K562 (cell line): ENCODE data around the gene PLEKHA5. TPM values are rescaled to one million over a fixed set of nuclear protein-coding genes. Genes with fewer than 3 reads are reported as not detected.

Experiments
- ATAC-seq: fragments of 200-7000 bp; cut with Tn5 transposase; 3 replicates; pipeline ENCODE4 v1.9.1; 2020; ENCODE audit warnings: moderate library complexity
- BruUV-seq: library from RNA; stranded (reverse); fragments of 400-500 nt; replicated peaks from 2 replicates; lab custom pipeline; 2021; lab: Mats Ljungman, UMichigan
- CTCF ChIA-PET: fragments of 300-600 bp; formaldehyde crosslinking; extraction: SDS; loops from one replicate; lab custom pipeline; 2021; ENCODE audit warnings: low intra/inter-chr PET ratio; lab: Yijun Ruan, JAX
- POLR2A ChIA-PET: fragments of 300-600, 350-650 bp; sonication (Branson Sonifier 250); formaldehyde crosslinking; extraction: SDS; loops from one replicate; lab custom pipeline; 2021; ENCODE audit warnings: antibody characterized with exemption, inconsistent platforms; lab: Yijun Ruan, JAX
- DNase-seq, 4 experiments: peaks; one replicate each; pipeline versions ENCODE4 v3.0.0 to v3.0.0-alpha.2; 2011 to 2018; ENCODE audit warnings: low spot score in 3 of 4, mixed read lengths in 3 of 4; ENCODE audit errors: extremely low read depth in 1 of 4
- FAIRE-seq: peaks from 2 replicates; lab custom pipeline; 2011; peaks lifted over from hg19 to GRCh38; lab: Jason Lieb, UNC
- H2AFZ ChIP-seq: 2 replicates; pipeline ENCODE4 v1.6.0; 2011; ENCODE audit warnings: low read depth, low read length, control low read depth, inconsistent platforms
- H3K27ac ChIP-seq: fragments of 200-600 bp; 3 replicates; pipeline ENCODE4 v1.8.0; 2011; ENCODE audit warnings: low read depth, mild to moderate bottlenecking, control low read depth, inconsistent platforms, low read length, moderate library complexity, mixed read lengths; ENCODE audit errors: extremely low read depth
- H3K27me3 ChIP-seq, 2 experiments: fragments of 300-600 bp in 1 of 2; 2 replicates in 1 of 2; 3 replicates in 1 of 2; pipeline versions ENCODE4 v1.6.0 to v1.8.0; 2011; ENCODE audit warnings: inconsistent platforms in 2 of 2, low read length in 2 of 2, mild to moderate bottlenecking in 1 of 2, mixed read lengths in 1 of 2, moderate library complexity in 1 of 2; ENCODE audit not compliant: control insufficient read depth in 2 of 2, insufficient read depth in 2 of 2
- H3K36me3 ChIP-seq: fragments of 300-600 bp; 3 replicates; pipeline ENCODE4 v1.8.0; 2011; ENCODE audit warnings: mild to moderate bottlenecking, low read length, inconsistent platforms; ENCODE audit not compliant: control insufficient read depth, insufficient read depth
- H3K4me1 ChIP-seq, 2 experiments: fragments of 200-600 bp in 1 of 2; replicated peaks in 1 of 2; 2 replicates in 1 of 2; 3 replicates in 1 of 2; pipeline versions ENCODE4 v1.5.1 to v1.8.0; 2011; ENCODE audit warnings: inconsistent platforms in 2 of 2, low read length in 2 of 2, mild to moderate bottlenecking in 1 of 2, mixed read lengths in 1 of 2, moderate library complexity in 1 of 2; ENCODE audit not compliant: control insufficient read depth in 2 of 2, insufficient read depth in 2 of 2
- H3K4me2 ChIP-seq: 2 replicates; pipeline ENCODE4 v1.6.1; 2011; ENCODE audit warnings: low read length, control low read depth, inconsistent platforms, mixed read lengths; ENCODE audit not compliant: insufficient read depth
- H3K4me3 ChIP-seq: fragments of 200-600 bp; sonication (generic), shearing (Covaris generic); 2 replicates; pipeline ENCODE4 v1.5.1; 2016; ENCODE audit warnings: control low read depth, inconsistent platforms
- H3K79me2 ChIP-seq: fragments of 200-600 bp; 3 replicates; pipeline ENCODE4 v1.8.0; 2011; ENCODE audit warnings: low read length, inconsistent platforms; ENCODE audit not compliant: control insufficient read depth, insufficient read depth
- H3K9ac ChIP-seq, 2 experiments: 2 replicates each; pipeline versions ENCODE4 v1.6.0 to v1.6.1; 2011; ENCODE audit warnings: low read depth in 2 of 2, low read length in 2 of 2, control low read depth in 1 of 2, inconsistent platforms in 1 of 2, mild to moderate bottlenecking in 1 of 2, mixed read lengths in 1 of 2; ENCODE audit not compliant: insufficient read depth in 1 of 2
- H3K9me1 ChIP-seq: one replicate; pipeline ENCODE4 v1.6.0; 2011; ENCODE audit warnings: inconsistent platforms, mild to moderate bottlenecking, low read length, moderate library complexity; ENCODE audit not compliant: control insufficient read depth, insufficient read depth
- H3K9me3 ChIP-seq: replicated peaks from 2 replicates; pipeline ENCODE4 v1.5.1; 2011; ENCODE audit warnings: low read depth, low read length, inconsistent platforms; ENCODE audit not compliant: control insufficient read depth, insufficient read depth
- H4K20me1 ChIP-seq: replicated peaks from 2 replicates; pipeline ENCODE4 v1.6.1; 2011; ENCODE audit warnings: low read length, inconsistent platforms, mixed read lengths; ENCODE audit not compliant: control insufficient read depth, insufficient read depth
- ATF6 ChIP-seq: sonication (generic); formaldehyde crosslinking; IDR thresholded peaks from 2 replicates; pipeline ENCODE4 v1.4.0; 2020; ENCODE audit warnings: mild to moderate bottlenecking, missing genetic modification reagents
- MECOM ChIP-seq: fragments of 250-450 bp; sonication (Bioruptor Pico); IDR thresholded peaks from 2 replicates; pipeline ENCODE4 v1.8.0; 2022; ENCODE audit warnings: inconsistent platforms
- STAG1 ChIP-seq: sonication (generic); formaldehyde crosslinking; IDR thresholded peaks from 2 replicates; pipeline ENCODE4 v1.5.0; 2020; ENCODE audit warnings: missing genetic modification reagents, borderline replicate concordance
- ZBTB1 ChIP-seq: sonication (generic); formaldehyde crosslinking; IDR thresholded peaks from 2 replicates; pipeline ENCODE4 v1.8.1; 2023; ENCODE audit warnings: missing genetic modification reagents, low read depth, mild to moderate bottlenecking, borderline replicate concordance
- ZNF12 ChIP-seq: sonication (generic); formaldehyde crosslinking; IDR thresholded peaks from 2 replicates; pipeline ENCODE4 v1.4.0; 2020; ENCODE audit warnings: mild to moderate bottlenecking, missing genetic modification reagents
- ZNF785 ChIP-seq: fragments of 250-450 bp; sonication (Bioruptor Pico); IDR thresholded peaks from 2 replicates; pipeline ENCODE4 v1.4.0; 2020; ENCODE audit warnings: mild to moderate bottlenecking
- WGBS: fragments of 100-300 bp; shearing (Covaris generic); methylation state at CpG from one replicate; pipeline ENCODE4 v1.1.6; 2016; ENCODE audit warnings: low coverage, mixed read lengths; ENCODE audit not compliant: insufficient coverage; ENCODE audit errors: missing lambda C conversion rate; 5-methylcytosine and 5-hydroxymethylcytosine counted together
- in situ Hi-C: fragments of 300-500 bp; cut with MboI; formaldehyde crosslinking; loops from 4 replicates; pipeline ENCODE4 v1.15.0; 2018; ENCODE audit warnings: inconsistent platforms, mixed read lengths
- intact Hi-C: fragments of 100-400 bp; cut with micrococcal nuclease; formaldehyde crosslinking; loops from 2 replicates; pipeline ENCODE4 v1.14.2; 2022
- polyA plus RNA-seq, 8 experiments: library from polyadenylated mRNA; depleted of rRNA in 4 of 8; stranded (reverse) in 5 of 8; unstranded in 3 of 8; fragments of >200 nt; fragmentation: Nextera tagmentation in 2 of 8; fragmentation: Illumina TruSeq in 1 of 8; extraction: Ambion mirVana in 2 of 8; extraction: Trizol in 1 of 8; gene quantifications; 2 replicates each; pipeline versions ENCODE4 v1.2.1 to v1.2.3, GENCODE V29; 2011 to 2014; ENCODE audit warnings: inconsistent platforms in 1 of 8, missing spikeins in 1 of 8
- total RNA-seq, 7 experiments: library from RNA; depleted of rRNA in 6 of 7; stranded (reverse); fragments of >200 nt in 6 of 7; fragmentation: Illumina TruSeq in 2 of 7; extraction: Trizol in 2 of 7; gene quantifications; 2 replicates each; pipeline versions ENCODE4 v1.2.1 to v1.2.3, GENCODE V29; 2011 to 2021; ENCODE audit warnings: low replicate concordance in 1 of 7
- TF ChIP-seq, protein P1 (sequence below): fragments of 250-450 bp; sonication (Bioruptor Pico); IDR thresholded peaks from 2 replicates; pipeline ENCODE4 v1.8.0; 2021; ENCODE audit warnings: moderate library complexity, mild to moderate bottlenecking, inconsistent platforms
- TF ChIP-seq, protein P2 (sequence below), 2 experiments: fragments of 450-650 bp in 1 of 2; sonication (generic) in 1 of 2; formaldehyde crosslinking in 1 of 2; IDR thresholded peaks in 1 of 2; conservative IDR thresholded peaks in 1 of 2; 2 replicates each; pipeline versions ENCODE4 v1.6.1 to v1.8.1; 2016 to 2023; ENCODE audit warnings: mild to moderate bottlenecking in 2 of 2, moderate library complexity in 2 of 2, inconsistent platforms in 1 of 2, missing genetic modification reagents in 1 of 2
- TF ChIP-seq, protein P3 (sequence below): fragments of 450-650 bp; IDR thresholded peaks from 2 replicates; pipeline ENCODE4 v1.6.1; 2014; ENCODE audit warnings: low read depth, mild to moderate bottlenecking, moderate library complexity, borderline replicate concordance

Gene PLEKHA5
- total and polyA plus RNA-seq, 9 of the 15 experiments (the other 6 are each of a cell fraction or from before 2014, with no cell fraction given), result 7.2 to 26.2 (median 17.4) TPM

DNA sequence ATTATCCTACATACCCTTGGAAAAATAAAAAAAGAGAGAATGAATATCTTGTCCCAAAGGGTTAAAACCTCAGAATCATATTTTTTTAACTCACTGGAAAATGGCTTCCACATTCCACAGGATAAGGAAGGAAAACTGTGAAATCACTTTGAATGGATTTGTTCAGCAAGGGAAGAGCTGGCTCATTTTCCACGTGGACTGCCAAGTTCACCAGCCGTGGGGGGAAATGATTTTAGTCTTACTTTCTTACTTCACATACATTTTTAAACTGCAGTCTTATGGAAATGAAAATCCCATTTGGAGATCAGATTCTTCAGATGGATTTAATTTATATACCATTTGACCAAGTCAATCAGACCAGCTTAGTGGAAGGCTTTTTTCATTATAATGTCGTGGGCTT lies 279.8 kb downstream of the PLEKHA5 start:
- no TSS peak for BruUV-seq
- no peak overlapping the region for H3K4me3 ChIP-seq
- no peak for FAIRE-seq
- 3% methylated on average over 3 of the region's 3 CpGs for WGBS
- H3K27me3 ChIP-seq, result peaks cover 0 to 4% of the 10 kb centered on the region in 2 experiments; a peak in 2 of 5 replicates
- H3K36me3 ChIP-seq, result no peaks in the 10 kb centered on the region
- no peaks in the 10 kb centered on the region for H3K9me3 ChIP-seq
- no peak overlapping the region for H3K27ac ChIP-seq
- H3K79me2 ChIP-seq, result no peaks in the 10 kb centered on the region
- in situ Hi-C loops, result no loop called here
- H2AFZ ChIP-seq, result no peak overlapping the region
- H4K20me1 ChIP-seq, result no peaks in the 10 kb centered on the region
- H3K4me1 ChIP-seq, result peaks cover 0 to 6% of the 10 kb centered on the region in 2 experiments; a peak in 2 of 5 replicates
- H3K4me2 ChIP-seq, result no peak overlapping the region
- TF ChIP-seq, protein P1, sequence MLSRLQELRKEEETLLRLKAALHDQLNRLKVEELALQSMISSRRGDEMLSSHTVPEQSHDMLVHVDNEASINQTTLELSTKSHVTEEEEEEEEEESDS (CRISPR knock-in tag), result no peak
- TF ChIP-seq ZNF785 (CRISPR knock-in tag), result no peak
- TF ChIP-seq, all 486 proteins: peak for 0
- ATAC-seq (no peak), DNase-seq (no peak)
- CTCF ChIA-PET, result no interaction called here
- POLR2A ChIA-PET, result interaction anchor here (0.6 kb wide), 2 partner anchors 26 to 45 kb away, joined by 3 to 4 read pairs; no protein-coding TSS in a partner anchor
- Histone ChIP-seq H3K9ac (no peak overlapping the region), H3K9me1 (no peaks in the 10 kb centered on the region)
- intact Hi-C loops, result no loop called here

DNA sequence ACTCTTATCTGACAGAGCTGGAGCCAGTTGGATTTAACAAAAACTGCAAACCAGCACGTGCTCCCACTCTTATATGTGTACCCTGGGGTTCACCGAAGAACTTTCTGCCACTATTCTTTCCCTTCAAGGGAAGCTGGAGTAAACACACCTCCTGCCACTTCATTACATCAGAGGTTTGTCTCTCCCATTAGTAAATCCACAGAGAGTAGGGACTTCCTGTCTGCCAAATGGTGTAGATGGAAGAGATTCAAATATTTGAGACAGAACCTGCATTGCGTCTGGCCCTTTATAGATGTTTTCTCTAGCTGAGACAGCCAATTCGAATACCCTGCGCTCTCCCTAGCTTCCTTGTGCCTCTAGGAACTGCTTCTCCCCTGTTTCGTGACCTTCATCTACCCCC lies 280.7 kb downstream of the PLEKHA5 start:
- Histone ChIP-seq H3K27ac (no peak overlapping the region), H3K4me1 (peaks cover 0 to 6% of the 10 kb centered on the region in 2 experiments; a peak in 2 of 5 replicates), H4K20me1 (no peaks in the 10 kb centered on the region), H3K27me3 (peaks cover 0 to 4% of the 10 kb centered on the region in 2 experiments; a peak in 2 of 5 replicates), H3K9me3 (no peaks in the 10 kb centered on the region), H3K79me2 (no peaks in the 10 kb centered on the region), H3K36me3 (no peaks in the 10 kb centered on the region), H2AFZ (no peak overlapping the region), H3K9ac (no peak overlapping the region), H3K9me1 (no peaks in the 10 kb centered on the region), H3K4me3 (no peak overlapping the region), H3K4me2 (no peak overlapping the region)
- no TSS peak for BruUV-seq
- DNase-seq (no peak), FAIRE-seq (no peak), ATAC-seq (no peak; the same call in 2 of the 3 replicates)
- intact Hi-C loops (no loop called here), in situ Hi-C loops (no loop called here)
- WGBS, result 9% methylated on average over 6 of the region's 6 CpGs
- POLR2A ChIA-PET, result interaction anchor here (0.7 kb wide), 1 partner anchor 70 kb away, joined by 5 read pairs; no protein-coding TSS in a partner anchor
- CTCF ChIA-PET, result no interaction called here
- TF ChIP-seq, protein P2, sequence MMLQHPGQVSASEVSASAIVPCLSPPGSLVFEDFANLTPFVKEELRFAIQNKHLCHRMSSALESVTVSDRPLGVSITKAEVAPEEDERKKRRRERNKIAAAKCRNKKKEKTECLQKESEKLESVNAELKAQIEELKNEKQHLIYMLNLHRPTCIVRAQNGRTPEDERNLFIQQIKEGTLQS (IDR thresholded peaks at IDR 0.05), result no peak
- TF ChIP-seq, protein P2 (CRISPR knock-in tag; conservative IDR thresholded peaks at IDR 0.05), result no peak
- no peak for TF ChIP-seq ZBTB1 (CRISPR knock-in tag)
- TF ChIP-seq ZNF12, result no peak
- no peak for TF ChIP-seq STAG1 (CRISPR knock-in tag)
- TF ChIP-seq, protein P3, sequence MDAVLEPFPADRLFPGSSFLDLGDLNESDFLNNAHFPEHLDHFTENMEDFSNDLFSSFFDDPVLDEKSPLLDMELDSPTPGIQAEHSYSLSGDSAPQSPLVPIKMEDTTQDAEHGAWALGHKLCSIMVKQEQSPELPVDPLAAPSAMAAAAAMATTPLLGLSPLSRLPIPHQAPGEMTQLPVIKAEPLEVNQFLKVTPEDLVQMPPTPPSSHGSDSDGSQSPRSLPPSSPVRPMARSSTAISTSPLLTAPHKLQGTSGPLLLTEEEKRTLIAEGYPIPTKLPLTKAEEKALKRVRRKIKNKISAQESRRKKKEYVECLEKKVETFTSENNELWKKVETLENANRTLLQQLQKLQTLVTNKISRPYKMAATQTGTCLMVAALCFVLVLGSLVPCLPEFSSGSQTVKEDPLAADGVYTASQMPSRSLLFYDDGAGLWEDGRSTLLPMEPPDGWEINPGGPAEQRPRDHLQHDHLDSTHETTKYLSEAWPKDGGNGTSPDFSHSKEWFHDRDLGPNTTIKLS, result no peak
- no peak for TF ChIP-seq MECOM (CRISPR knock-in tag)
- TF ChIP-seq ATF6 (CRISPR knock-in tag), result no peak
